ENCODE results near the gene TBC1D16.

Gene TBC1D16, protein sequence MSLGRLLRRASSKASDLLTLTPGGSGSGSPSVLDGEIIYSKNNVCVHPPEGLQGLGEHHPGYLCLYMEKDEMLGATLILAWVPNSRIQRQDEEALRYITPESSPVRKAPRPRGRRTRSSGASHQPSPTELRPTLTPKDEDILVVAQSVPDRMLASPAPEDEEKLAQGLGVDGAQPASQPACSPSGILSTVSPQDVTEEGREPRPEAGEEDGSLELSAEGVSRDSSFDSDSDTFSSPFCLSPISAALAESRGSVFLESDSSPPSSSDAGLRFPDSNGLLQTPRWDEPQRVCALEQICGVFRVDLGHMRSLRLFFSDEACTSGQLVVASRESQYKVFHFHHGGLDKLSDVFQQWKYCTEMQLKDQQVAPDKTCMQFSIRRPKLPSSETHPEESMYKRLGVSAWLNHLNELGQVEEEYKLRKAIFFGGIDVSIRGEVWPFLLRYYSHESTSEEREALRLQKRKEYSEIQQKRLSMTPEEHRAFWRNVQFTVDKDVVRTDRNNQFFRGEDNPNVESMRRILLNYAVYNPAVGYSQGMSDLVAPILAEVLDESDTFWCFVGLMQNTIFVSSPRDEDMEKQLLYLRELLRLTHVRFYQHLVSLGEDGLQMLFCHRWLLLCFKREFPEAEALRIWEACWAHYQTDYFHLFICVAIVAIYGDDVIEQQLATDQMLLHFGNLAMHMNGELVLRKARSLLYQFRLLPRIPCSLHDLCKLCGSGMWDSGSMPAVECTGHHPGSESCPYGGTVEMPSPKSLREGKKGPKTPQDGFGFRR

DNA sequence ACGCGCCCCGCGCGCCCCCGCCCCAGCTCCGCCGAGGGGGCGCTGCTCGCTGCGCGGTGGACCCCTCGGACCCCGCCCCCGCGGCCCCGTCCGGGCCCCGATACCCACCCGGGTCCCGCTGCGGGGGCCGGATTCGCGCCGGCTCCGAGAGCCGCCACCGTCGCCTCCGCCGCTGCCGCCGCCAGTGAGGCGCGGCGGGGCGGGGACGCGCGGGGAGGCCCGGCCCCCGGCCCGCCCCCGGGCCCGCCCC is at the start of gene TBC1D16:
Gene TBC1D16, minus strand, starts transcription at position 186 of the 250 bp plus-strand sequence. CDS start 22,325 bp downstream, outside the sequence.
- DNase-seq = no peak

DNA sequence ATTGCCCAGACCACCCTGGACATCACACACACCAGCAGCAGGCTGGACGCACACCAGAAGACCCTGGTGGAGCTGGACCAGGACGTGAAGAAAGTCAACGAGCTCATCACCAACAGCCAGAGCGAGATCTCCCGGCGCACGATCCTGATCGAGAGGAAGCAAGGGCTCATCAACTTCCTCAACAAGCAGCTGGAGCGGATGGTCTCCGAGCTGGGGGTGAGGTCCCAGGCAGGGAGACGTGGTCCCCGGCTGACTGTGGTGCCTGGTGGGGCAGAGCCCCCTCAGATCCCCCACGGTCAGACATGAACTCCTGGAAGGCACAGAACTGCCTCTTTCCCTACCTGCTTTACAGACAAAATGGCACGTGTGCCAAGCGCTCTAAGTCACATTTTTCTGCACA is 49.1 kb upstream of the TBC1D16 start:
- no peak for DNase-seq

DNA sequence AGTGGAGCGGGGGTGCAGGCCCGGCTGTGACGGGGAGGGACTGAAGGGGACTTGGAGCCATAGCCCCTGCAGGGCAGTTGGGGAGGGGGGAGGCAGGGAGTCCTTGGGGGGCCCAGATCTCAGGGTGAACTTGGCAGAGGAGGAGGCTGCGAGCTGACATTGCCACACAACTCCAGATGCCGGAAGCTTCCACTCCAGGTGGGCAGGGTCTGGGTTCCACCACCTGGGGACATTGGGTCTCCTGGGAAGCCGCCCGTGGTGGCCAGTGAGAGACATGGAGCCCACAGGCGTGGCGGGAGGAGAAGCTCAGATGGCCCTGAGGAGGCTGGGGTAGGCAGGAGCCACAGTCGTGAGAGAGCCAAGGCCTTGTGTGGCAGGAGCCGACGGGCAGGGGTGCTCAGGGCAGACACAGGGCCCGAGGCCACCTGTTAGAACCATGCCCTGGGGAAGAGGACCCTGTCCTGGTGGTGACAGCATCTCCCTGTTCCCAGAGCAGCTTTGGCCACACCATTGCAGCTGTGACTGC is 47.5 kb upstream of the TBC1D16 start:
- DNase-seq = no peak

DNA sequence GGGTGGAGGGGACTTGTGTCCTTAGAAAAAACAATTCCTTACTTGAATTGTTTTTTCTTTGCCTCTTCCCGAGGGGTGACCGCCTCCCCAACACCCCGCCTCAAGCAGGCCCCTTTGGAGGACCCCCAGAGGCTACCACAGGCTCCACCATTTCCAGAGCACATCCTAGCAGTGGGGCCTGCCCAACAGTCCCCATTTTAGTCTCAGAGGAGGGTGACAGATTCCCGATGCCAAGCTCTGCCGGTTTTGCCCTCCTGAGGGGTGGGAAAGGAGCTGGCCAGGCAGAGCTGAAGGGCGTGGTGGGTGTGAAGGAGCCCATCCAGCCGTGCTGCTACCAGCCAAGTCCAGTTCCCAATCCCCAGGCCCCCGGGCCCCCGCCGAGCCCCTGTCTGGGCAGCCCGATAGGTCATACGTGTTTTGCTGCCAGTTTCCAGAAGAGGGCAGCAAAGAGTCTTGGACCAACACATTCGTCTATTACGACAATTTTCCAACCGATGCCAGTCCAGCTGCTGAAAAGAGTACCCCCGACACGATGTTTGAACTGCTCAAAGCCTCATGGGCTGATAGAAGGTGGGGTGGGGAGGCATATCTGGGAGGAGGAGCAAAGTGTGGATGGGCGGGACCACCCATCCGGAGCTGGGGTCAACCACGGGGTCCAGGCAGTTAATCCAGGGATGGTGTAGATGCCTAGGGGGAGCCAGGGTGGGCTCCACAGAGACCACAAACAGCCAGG is 46.9 kb upstream of the TBC1D16 start:
- DNase-seq = no peak

DNA sequence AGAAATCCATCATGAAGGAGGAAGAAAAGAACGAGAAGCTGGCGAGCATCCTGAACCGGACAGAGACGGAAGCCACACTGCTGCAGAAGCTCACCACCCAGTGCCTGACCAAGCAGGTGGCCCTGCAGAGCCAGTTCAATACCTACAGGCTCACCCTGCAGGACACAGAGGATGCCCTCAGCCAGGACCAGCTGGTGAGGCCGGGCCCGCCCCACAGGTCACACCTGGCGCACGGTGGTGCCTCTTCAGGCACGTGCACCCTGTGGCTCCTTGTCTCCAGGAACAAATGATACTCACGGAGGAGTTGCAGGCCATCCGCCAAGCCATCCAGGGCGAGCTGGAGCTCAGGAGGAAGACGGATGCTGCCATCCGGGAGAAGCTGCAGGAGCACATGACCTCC is 45.9 kb upstream of the TBC1D16 start:
- no peak for DNase-seq

DNA sequence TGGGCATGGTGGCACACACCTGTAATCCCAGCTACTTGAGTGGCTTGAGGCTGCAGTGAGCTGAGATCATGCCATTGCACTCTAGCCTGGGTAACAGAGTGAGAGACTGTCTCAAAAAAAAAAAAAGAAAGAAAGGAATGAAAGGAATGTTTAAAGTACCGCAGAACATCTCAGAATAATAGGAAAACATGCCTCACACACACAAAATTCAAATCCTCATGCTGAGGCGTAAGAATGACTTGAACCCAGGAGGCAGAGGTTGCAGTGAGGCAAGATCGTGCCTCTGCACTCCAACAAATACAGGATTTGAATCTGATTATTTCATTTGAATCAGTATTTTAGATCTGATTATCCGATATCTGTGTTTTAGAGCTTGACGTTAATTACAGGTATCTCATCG is 44.4 kb upstream of the TBC1D16 start:
- DNase-seq = no peak

DNA sequence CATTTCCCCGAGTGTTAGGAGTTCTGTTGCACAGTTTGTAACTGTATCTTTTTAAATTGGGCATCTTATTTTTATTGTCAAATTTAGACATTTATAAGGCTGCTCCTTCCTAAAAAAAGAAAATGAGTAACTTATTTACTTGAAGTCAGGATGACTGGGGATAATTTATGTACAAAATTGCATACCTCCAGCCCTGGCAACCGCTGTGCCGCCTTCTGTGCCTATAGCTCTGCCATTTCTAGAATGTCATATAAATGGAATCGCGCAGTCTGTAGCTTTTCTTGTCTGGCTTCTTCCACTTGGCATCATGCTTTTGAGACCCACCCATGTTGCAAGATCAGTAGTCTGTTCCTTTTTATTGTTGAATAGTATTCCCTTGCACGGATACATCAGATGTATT is 36.7 kb upstream of the TBC1D16 start:
- no peak for DNase-seq

DNA sequence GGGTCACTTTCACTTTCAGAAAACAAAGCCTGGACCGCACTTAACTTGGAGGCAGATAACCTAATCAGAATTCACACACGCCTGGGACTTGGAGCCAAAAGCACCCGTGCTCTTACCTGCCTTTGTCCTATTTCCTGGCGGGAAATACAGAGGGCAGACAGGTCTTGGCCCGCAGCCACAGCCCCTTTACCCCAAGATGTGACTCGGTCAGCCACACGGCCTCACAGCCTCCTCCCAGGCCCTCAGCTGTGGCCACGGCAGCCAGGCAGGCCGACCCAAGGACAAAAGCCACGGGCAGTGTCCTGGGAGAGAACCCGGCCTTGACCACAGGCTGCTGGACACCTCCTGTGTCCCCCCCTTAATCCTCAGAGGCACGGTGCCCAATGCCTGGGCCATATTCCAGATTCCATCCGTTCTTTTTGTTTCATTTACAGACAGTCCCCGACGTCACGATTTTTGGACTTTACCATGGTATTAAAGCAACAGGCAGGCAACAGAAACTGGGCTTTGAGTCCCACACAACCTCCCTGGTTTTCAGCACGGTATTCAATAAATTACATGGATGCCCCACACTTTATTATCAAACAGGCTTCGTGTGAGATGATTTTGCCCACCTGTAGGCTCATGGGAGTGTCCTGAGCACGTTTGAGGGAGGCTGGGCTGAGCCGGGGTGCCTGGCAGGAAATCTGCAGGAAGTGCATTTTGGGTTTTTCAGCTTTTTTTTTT is 35.6 kb upstream of the TBC1D16 start:
- DNase-seq = no peak

DNA sequence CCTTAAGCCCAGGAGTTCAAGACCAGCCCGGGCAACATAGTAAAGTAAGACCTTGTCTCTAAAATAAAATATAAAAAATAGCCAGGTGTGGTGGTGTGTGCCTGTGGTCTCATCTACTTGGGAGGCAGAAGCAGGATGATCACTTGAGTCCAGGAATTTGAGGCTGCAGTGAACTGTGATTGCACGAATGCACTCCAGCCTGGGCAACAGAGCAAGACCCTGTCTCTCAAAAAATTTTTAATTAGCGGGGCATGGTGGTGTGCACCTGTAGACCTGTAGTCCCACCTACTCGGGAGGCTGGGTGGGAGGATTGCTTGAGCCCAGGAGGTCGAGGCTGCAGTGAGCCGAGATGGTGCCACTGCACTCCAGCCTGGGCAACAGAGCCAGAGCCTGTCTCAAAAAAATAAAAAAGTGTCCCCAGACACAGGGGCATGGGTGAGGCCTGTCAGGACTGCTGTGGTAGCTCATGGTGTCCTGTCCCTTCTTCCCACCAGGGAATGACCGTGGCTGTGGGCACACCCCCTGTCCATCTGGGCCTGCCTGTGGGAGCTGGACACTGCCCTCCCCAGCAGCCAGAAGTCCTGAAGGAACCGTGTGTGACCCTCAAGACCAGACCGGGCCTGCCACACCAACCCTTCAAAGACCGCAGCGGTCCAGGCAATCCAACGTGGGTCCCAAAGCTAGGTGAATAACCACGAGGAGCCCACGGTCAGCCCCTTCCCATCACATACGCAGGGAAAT is 34.9 kb upstream of the TBC1D16 start:
- DNase-seq = no peak

DNA sequence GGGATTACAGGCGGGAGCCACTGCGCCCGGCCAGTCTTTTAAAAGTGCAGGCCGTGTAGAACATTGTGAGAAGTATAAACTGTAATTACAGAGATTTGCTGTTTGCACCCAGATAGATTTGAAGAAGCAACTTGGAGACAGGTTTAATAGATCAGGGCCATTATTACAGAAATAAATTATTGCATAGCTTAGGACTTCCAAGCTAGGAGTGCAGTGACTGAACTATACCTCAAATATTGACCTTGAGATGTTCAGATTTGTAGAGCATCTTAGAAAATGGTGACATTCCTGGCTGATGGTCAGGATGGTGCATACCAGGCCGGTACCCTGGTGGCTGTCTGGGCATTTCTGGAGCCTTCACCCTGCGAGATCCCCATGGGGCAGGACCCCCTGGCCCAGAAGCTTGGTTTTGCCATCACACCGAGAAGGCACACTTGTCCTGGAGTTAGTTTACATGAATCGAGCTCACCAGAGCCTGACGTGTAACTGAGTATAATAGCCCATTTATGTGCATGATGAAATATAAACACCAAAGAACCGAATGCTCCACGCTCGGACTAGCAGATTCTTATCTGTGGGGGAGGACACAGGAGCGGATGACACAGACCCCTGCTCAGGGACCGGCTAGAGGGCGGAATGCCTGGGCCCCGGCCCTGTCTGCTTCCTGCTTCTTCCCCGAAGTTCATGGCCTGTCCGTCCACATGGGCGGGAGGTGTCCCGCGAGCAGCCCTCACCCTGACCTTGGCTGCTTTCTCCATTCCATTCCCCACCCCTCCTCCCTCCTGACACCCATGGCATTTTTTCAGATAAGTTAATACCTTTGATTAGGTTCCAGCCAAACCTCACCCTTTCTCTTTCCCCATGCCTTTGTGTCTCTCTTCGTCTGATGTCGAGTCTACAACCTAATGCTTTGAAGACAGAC is 32.9 kb upstream of the TBC1D16 start:
- no peak for DNase-seq

DNA sequence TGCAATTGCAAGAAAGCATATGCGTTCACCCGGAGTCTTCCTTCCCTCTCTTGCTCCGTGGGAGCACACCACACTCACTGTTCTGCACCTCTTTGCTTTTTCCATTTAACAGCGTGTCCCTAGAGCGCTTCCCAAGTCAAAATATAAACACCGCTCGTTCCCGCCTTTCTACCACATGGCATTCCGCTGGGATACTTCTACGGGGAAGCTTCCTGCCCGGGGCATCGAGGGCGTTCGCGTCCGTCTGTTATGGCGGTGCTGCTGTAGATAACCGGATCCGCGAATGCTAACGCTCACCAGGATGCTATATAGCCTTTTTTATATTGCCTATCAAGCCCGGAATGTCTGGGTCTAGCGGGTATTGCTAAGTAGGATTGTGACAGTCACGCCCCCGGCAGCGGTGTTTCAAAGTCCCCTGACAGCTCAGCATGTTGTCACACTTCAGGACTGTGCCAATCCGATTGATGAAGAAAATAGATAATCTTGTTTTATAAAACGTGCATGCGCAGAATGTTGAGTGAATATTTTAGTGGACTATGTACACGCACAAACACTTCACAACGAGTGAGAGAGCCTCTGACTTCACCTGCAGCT is 31.8 kb upstream of the TBC1D16 start:
- no peak for DNase-seq

DNA sequence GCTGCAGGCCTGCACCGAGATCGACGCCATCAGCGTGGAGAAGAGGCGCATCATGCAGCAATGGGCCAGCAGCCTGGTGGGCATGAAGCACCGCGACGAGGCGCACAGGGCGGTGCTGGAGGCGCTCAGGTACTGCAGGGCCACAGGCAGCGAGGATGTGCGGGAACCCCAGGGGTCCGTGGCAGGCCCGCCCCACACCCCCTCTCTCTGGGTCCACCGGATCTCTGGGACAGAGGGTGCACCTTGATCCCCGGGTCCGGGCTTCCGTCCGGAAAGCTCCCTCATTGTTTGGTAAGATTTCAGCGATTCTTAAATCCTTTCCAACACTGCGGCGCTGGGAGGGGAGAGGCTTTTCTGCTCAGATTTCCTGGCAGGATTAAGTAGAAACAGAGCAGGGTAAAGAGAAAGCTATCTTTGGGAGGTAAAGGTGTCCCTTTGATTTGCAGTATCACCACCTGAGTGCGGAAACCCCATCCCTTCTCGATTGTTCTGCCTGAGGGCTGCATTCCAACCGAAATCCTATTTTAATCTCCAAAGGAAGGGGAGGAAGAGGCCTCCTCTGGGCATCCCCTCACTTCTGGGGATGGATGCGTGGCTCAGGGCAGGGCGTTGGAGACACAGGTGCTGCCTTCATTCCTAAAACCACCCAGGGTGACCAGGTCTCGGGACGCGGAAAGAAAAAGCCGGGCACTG is 30.0 kb upstream of the TBC1D16 start:
- DNase-seq = no peak

DNA sequence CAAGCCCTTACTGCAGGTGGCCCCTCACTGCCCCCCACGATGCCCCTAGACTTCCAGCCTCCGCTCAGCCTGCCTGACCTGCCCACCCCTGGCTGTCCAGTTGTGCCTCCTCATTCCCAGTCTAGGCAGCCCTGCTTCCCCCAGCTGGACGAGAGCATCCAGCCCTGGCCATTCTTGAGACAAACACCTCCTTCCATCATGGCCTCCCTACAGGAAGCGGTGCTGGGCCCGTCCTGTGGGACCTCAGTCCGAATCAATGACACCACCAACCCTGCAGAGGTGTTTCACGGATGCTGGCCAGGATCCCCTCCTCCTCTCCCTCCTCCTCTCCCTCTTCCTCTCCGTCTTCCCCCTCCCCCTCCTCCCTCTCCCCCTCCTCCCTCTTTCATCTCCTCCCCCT is 29.0 kb upstream of the TBC1D16 start:
- DNase-seq = no peak

DNA sequence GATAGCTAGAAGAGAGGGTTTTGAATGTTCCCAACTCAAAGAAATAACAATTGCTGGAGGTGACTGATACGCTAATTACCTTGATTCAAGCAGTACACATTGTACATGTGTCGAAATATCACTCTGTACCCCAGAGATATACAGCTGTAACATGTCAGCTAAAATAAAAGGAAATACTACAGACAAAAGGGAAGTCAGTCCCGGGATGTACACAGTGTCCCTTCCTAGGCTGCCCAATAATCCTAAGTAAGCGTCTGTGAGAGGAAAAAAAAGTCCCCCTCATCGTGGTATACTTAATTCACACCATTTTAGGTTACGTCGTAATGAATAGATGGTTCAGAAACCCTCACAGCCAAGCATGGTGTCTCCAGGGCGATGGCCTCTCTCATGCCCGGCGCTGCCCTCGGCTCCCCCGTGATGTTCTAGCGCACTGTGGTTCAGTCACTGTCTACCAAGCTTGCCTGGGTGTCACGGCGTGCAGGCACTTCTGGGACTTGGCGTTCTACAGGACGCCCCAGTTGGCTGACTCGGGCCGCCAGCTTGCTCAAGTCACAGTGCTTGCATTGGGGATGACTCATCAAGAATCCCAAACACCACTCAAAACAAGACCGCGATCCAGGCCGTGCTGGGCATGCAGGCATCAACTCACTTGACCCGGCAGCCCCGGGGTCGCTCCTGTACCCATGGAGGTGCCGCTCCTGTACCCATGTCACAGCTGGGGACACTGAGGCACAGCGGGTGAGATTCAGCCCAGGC is 28.3 kb upstream of the TBC1D16 start:
- DNase-seq = no peak

DNA sequence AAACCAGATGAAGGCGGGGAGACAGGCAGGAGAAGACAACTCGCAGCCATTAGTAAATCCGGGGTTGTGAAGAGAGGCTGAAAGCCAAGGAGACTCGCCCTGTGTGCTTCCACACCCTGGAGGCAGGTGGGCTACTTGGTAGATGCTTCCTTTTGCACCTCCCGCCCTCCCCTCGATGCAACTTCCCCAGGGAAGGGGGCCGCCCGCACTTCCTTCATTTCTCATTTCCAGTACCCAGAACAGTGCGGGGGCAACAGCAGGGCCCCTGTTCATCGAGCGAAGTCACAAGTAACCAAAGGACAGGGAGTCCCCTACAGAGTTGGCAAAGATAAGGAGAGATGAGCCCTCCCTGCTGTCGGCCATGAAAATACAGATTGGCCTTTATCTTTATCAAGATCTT is 25.7 kb upstream of the TBC1D16 start:
- DNase-seq = no peak

DNA sequence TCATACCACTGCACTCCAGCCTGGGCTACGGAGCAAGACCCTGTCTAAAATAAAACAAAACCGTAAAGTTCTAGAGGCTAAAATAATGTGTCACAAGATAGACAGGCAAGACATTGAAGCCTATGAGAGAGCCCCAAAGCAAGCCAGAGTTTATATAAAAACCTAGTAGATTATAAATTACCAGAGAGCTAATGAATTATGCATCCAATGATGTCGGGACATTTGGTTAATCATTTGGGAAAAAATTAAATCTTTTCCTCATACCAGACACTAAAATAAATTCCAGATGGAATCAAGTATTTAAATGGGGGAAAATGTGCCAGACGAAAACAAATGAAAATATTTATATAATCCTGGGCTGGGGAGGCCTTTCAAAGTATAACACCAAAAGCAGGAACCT is 25.0 kb upstream of the TBC1D16 start:
- DNase-seq = no peak

DNA sequence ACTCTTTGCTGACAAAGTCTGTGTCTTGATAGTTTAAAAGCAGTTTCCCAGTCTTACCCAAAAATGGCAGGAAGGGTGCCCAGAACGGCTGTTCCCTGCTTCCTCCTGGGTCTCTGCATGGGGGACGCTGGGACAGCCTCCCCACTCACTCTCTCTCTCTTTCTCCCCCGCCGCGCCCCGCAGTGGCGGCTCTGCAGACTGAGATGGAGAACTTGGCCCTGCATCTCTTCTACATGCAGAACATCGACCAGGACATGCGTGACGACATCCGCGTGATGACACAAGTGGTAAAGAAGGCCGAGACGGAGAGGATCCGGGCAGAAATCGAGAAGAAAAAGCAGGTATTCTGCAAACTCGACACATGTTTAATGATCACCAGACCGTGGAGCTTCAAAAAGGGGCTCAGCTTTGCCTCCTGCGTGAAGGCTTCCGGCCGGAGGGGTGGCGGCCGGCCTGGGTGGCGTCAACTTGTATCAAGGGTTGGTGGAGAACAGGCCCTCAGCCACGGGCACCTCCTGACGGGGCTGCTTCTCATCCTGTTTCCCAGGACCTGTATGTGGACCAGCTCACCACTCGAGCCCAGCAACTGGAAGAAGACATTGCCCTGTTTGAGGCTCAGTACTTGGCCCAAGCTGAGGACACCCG is 22.8 kb upstream of the TBC1D16 start:
- DNase-seq = no peak

DNA sequence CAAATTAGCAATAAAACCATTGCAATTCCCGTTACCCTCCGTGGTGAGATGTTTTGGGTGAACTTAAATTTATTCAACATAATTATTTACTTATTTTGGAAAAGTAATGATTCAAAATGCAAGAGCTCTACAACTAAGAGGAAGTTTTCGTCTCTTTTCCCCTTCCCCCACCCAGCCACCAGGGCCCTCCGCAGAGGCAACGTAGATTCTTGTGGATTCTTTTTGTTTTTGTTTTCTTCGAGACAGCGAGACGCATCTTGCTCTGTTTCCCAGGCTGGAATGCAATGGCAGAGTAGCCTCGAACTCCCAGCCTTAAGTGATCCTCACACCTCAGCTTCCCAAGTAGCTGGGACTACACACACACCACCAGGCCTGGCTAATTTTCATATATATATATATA is 19.9 kb upstream of the TBC1D16 start:
- no peak for DNase-seq

DNA sequence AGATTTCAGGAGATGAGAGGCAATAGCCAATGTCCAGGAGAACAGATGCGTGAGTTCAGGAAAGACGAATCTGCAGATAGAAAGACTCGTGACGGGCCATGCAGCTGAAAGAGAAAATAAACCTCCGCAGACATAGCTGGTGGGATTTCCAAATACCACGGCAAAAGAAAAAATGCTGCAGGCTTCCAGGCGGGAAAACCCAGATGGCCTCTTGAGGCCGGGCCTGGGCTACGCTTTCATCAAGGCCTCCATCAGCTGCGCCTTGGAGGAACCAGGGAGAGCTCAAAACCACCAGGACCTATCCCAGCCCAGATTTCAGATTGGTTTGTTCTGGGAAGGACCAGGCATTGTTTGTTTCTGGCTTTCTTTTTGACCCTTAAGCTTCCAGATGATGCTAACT is 17.4 kb upstream of the TBC1D16 start:
- no peak for DNase-seq

Data from cortex of kidney (tissue), 1 donor.